Measurements from ENCODE around the gene BDH1. TPM values are rescaled to one million over a fixed set of nuclear protein-coding genes. Genes with fewer than 3 reads are reported as not detected.

BDH1 gene
- polyA plus RNA-seq, 1 donor from 2014 or later, result 12.9 TPM

- H3K79me2 ChIP-seq (replicated peaks; ENCODE audit: insufficient read depth, low read length), result no peaks in the 10 kb centered on the region
- H4K20me1 ChIP-seq (ENCODE audit: insufficient read depth), result no peaks in the 10 kb centered on the region
- H3F3A ChIP-seq (ENCODE audit: insufficient read depth, low read length, poor library complexity, severe bottlenecking), result no peaks in the 10 kb centered on the region
- H2AFZ ChIP-seq (ENCODE audit: low read depth, low read length), result no peak overlapping the region
- TF ChIP-seq EZH2 (IDR thresholded peaks at IDR 0.05; ENCODE audit: borderline replicate concordance, insufficient read depth, low read length, poor library complexity, severe bottlenecking) (no peak), TAF1 (IDR thresholded peaks at IDR 0.05; ENCODE audit: low read depth) (no peak), EP300 (conservative IDR thresholded peaks at IDR 0.05; ENCODE audit: poor library complexity, severe bottlenecking) (no peak), POLR2AphosphoS5 (IDR thresholded peaks at IDR 0.05) (no peak), REST (IDR thresholded peaks at IDR 0.05; ENCODE audit: borderline replicate concordance) (no peak), CTCF (IDR thresholded peaks at IDR 0.05; ENCODE audit: poor library complexity, severe bottlenecking) (no peak), RAD21 (conservative IDR thresholded peaks at IDR 0.05) (no peak), SMC3 (conservative IDR thresholded peaks at IDR 0.05; ENCODE audit: poor library complexity) (no peak), MXI1 (conservative IDR thresholded peaks at IDR 0.05; ENCODE audit: poor library complexity, severe bottlenecking) (no peak)
- no peak overlapping the region for H3K27ac ChIP-seq (ENCODE audit: low read length)
- H3K27me3 ChIP-seq (ENCODE audit: insufficient read depth, low read depth, low read length), result no peaks in the 10 kb centered on the region
- H3K4me2 ChIP-seq (ENCODE audit: low read length), result no peak overlapping the region
- H3K4me3 ChIP-seq (ENCODE audit: low read length), result no peak overlapping the region
- no peak overlapping the region for H3K9ac ChIP-seq (ENCODE audit: low read length)
- no peaks in the 10 kb centered on the region for H3K9me2 ChIP-seq (ENCODE audit: insufficient read depth, low read length)
- H3K9me3 ChIP-seq (ENCODE audit: low read length), result no peaks in the 10 kb centered on the region
- no peaks in the 10 kb centered on the region for H3K36me3 ChIP-seq (ENCODE audit: insufficient read depth, low read length)
Measured at GRCh38 chr3:197546307-197547085, 9.3 kb downstream of the BDH1 start.

- H2AFZ ChIP-seq (ENCODE audit: low read depth, low read length), result no peak overlapping the region
- H3K79me2 ChIP-seq (replicated peaks; ENCODE audit: insufficient read depth, low read length), result no peaks in the 10 kb centered on the region
- no peak overlapping the region for H3K9ac ChIP-seq (ENCODE audit: low read length)
- H3K36me3 ChIP-seq (ENCODE audit: insufficient read depth, low read length), result no peaks in the 10 kb centered on the region
- no peaks in the 10 kb centered on the region for H4K20me1 ChIP-seq (ENCODE audit: insufficient read depth)
- H3K4me3 ChIP-seq (ENCODE audit: low read length), result no peak overlapping the region
- H3K4me2 ChIP-seq (ENCODE audit: low read length), result no peak overlapping the region
- H3K27ac ChIP-seq (ENCODE audit: low read length), result no peak overlapping the region
- no peaks in the 10 kb centered on the region for H3F3A ChIP-seq (ENCODE audit: insufficient read depth, low read length, poor library complexity, severe bottlenecking)
- no peaks in the 10 kb centered on the region for H3K9me2 ChIP-seq (ENCODE audit: insufficient read depth, low read length)
- no peak for TF ChIP-seq RAD21 (conservative IDR thresholded peaks at IDR 0.05)
- TF ChIP-seq REST (IDR thresholded peaks at IDR 0.05; ENCODE audit: borderline replicate concordance), result no peak
- no peak for TF ChIP-seq EZH2 (IDR thresholded peaks at IDR 0.05; ENCODE audit: borderline replicate concordance, insufficient read depth, low read length, poor library complexity, severe bottlenecking)
- no peak for TF ChIP-seq SMC3 (conservative IDR thresholded peaks at IDR 0.05; ENCODE audit: poor library complexity)
- no peak for TF ChIP-seq MXI1 (conservative IDR thresholded peaks at IDR 0.05; ENCODE audit: poor library complexity, severe bottlenecking)
- TF ChIP-seq TAF1 (IDR thresholded peaks at IDR 0.05; ENCODE audit: low read depth), result no peak
- TF ChIP-seq EP300 (conservative IDR thresholded peaks at IDR 0.05; ENCODE audit: poor library complexity, severe bottlenecking), result no peak
- TF ChIP-seq CTCF (IDR thresholded peaks at IDR 0.05; ENCODE audit: poor library complexity, severe bottlenecking), result no peak
- no peak for TF ChIP-seq POLR2AphosphoS5 (IDR thresholded peaks at IDR 0.05)
- H3K9me3 ChIP-seq (ENCODE audit: low read length), result no peaks in the 10 kb centered on the region
- no peaks in the 10 kb centered on the region for H3K27me3 ChIP-seq (ENCODE audit: insufficient read depth, low read depth, low read length)
Measured at GRCh38 chr3:197545571-197545970, 10.2 kb downstream of the BDH1 start.
